ENCODE measurements around the gene ARSG. TPM values are rescaled to one million over a fixed set of nuclear protein-coding genes. Genes with fewer than 3 reads are reported as not detected.

Gene ARSG
- total RNA-seq, 1 donor from 2014 or later = 19.5 TPM

GRCh38 chr17:68453991-68454665 lies 162.8 kb downstream of the ARSG start:
- H3K27ac ChIP-seq = no peak overlapping the region
- no peak for DNase-seq (ENCODE audit: low spot score)

GRCh38 chr17:68455901-68456338 lies 164.6 kb downstream of the ARSG start:
- no peak overlapping the region for H3K27ac ChIP-seq
- no peaks in the 10 kb centered on the region for H3K9me3 ChIP-seq (ENCODE audit: low read depth)
- DNase-seq (ENCODE audit: low spot score) = no peak
- no peaks in the 10 kb centered on the region for H3K9me3 Mint-ChIP-seq
- H3K4me3 ChIP-seq = peak overlapping the region; percentile 71
- peaks cover 21% of the 10 kb centered on the region for H3F3A ChIP-seq (ENCODE audit: low read depth)
- peaks cover 6% of the 10 kb centered on the region for H3K27me3 Mint-ChIP-seq (ENCODE audit: insufficient read depth, low read depth)
- peaks cover 4% of the 10 kb centered on the region for H3K36me3 Mint-ChIP-seq
- H2AFZ ChIP-seq (replicated peaks) = peak overlapping the region; percentile 97
- H4K20me1 ChIP-seq (ENCODE audit: low read depth) = no peaks in the 10 kb centered on the region
- no peaks in the 10 kb centered on the region for H3K79me2 ChIP-seq (ENCODE audit: low read depth)
- H3K27ac Mint-ChIP-seq = no peak overlapping the region
- H3K4me1 ChIP-seq = peaks cover 3% of the 10 kb centered on the region
- no peak overlapping the region for H3K9ac ChIP-seq
- H3K27me3 ChIP-seq = peaks cover 17% of the 10 kb centered on the region
- TF ChIP-seq EZH2phosphoT487 (IDR thresholded peaks at IDR 0.05) (no peak), CTCF (IDR thresholded peaks at IDR 0.05) (no peak), EZH2 (IDR thresholded peaks at IDR 0.05) (no peak)
- H3K4me1 Mint-ChIP-seq = peaks cover 25% of the 10 kb centered on the region
- no peaks in the 10 kb centered on the region for H3K36me3 ChIP-seq
- H3K4me2 ChIP-seq = peak overlapping the region; percentile 92
- peak overlapping the region; percentile 99 for H3K4me3 Mint-ChIP-seq

More at GRCh38 chr17:68453991-68454665, 162.8 kb downstream of the ARSG start:
- Mint-ChIP-seq H3K36me3 (peaks cover 10% of the 10 kb centered on the region), H3K4me3 (no peak overlapping the region), H3K4me1 (peaks cover 25% of the 10 kb centered on the region), H3K27me3 (ENCODE audit: insufficient read depth, low read depth) (peaks cover 2% of the 10 kb centered on the region), H3K9me3 (no peaks in the 10 kb centered on the region), H3K27ac (no peak overlapping the region)
- Histone ChIP-seq H3K27me3 (peaks cover 12% of the 10 kb centered on the region), H3K36me3 (no peaks in the 10 kb centered on the region), H4K20me1 (ENCODE audit: low read depth) (no peaks in the 10 kb centered on the region), H3K9ac (no peak overlapping the region), H3K79me2 (ENCODE audit: low read depth) (no peaks in the 10 kb centered on the region), H3F3A (ENCODE audit: low read depth) (peaks cover 21% of the 10 kb centered on the region), H3K9me3 (ENCODE audit: low read depth) (no peaks in the 10 kb centered on the region), H2AFZ (replicated peaks) (no peak overlapping the region), H3K4me3 (no peak overlapping the region), H3K4me2 (no peak overlapping the region), H3K4me1 (peaks cover 3% of the 10 kb centered on the region)
- no peak for TF ChIP-seq EZH2phosphoT487 (IDR thresholded peaks at IDR 0.05)
- no peak for TF ChIP-seq EZH2 (IDR thresholded peaks at IDR 0.05)
- TF ChIP-seq CTCF (IDR thresholded peaks at IDR 0.05) = no peak

- Mint-ChIP-seq H3K9me3 (no peaks in the 10 kb centered on the region), H3K27me3 (ENCODE audit: insufficient read depth, low read depth) (peaks cover 8% of the 10 kb centered on the region), H3K4me3 (peak overlapping the region; percentile 99), H3K36me3 (peaks cover 1% of the 10 kb centered on the region), H3K4me1 (peaks cover 24% of the 10 kb centered on the region), H3K27ac (peak overlapping the region; percentile 46)
- H3K9ac ChIP-seq = peak overlapping the region; percentile 32
- H3K27me3 ChIP-seq = peaks cover 17% of the 10 kb centered on the region
- H3K79me2 ChIP-seq (ENCODE audit: low read depth) = no peaks in the 10 kb centered on the region
- no peaks in the 10 kb centered on the region for H3K36me3 ChIP-seq
- H3K4me1 ChIP-seq = peaks cover 3% of the 10 kb centered on the region
- TF ChIP-seq EZH2phosphoT487 (IDR thresholded peaks at IDR 0.05) (no peak), CTCF (IDR thresholded peaks at IDR 0.05) (no peak), EZH2 (IDR thresholded peaks at IDR 0.05) (no peak)
- H3F3A ChIP-seq (ENCODE audit: low read depth) = peaks cover 21% of the 10 kb centered on the region
- H3K9me3 ChIP-seq (ENCODE audit: low read depth) = no peaks in the 10 kb centered on the region
- peak; percentile 88 for DNase-seq (ENCODE audit: low spot score)
- H3K27ac ChIP-seq = no peak overlapping the region
- H3K4me3 ChIP-seq = peak overlapping the region; percentile 71
- peak overlapping the region; percentile 97 for H2AFZ ChIP-seq (replicated peaks)
- H3K4me2 ChIP-seq = peak overlapping the region; percentile 92
- H4K20me1 ChIP-seq (ENCODE audit: low read depth) = no peaks in the 10 kb centered on the region
Observed at GRCh38 chr17:68456339-68457167, 165.3 kb downstream of the ARSG start.
